K562 (cell line): Measurements from ENCODE around the gene LRRC7. TPM values are rescaled to one million over a fixed set of nuclear protein-coding genes. Genes with fewer than 3 reads are reported as not detected.

Source experiments
- ATAC-seq: fragments of 200-7000 bp; cut with Tn5 transposase; 3 replicates; pipeline ENCODE4 v1.9.1; 2020; ENCODE audit warnings: moderate library complexity
- BruUV-seq: library from RNA; stranded (reverse); fragments of 400-500 nt; replicated peaks from 2 replicates; lab custom pipeline; 2021; lab: Mats Ljungman, UMichigan
- CTCF ChIA-PET: fragments of 300-600 bp; formaldehyde crosslinking; extraction: SDS; loops from one replicate; lab custom pipeline; 2021; ENCODE audit warnings: low intra/inter-chr PET ratio; lab: Yijun Ruan, JAX
- POLR2A ChIA-PET: fragments of 300-600, 350-650 bp; sonication (Branson Sonifier 250); formaldehyde crosslinking; extraction: SDS; loops from one replicate; lab custom pipeline; 2021; ENCODE audit warnings: antibody characterized with exemption, inconsistent platforms; lab: Yijun Ruan, JAX
- DNase-seq, 4 experiments: peaks; one replicate each; pipeline versions ENCODE4 v3.0.0 to v3.0.0-alpha.2; 2011 to 2018; ENCODE audit warnings: low spot score in 3 of 4, mixed read lengths in 3 of 4; ENCODE audit errors: extremely low read depth in 1 of 4
- FAIRE-seq: peaks from 2 replicates; lab custom pipeline; 2011; peaks lifted over from hg19 to GRCh38; lab: Jason Lieb, UNC
- H2AFZ ChIP-seq: 2 replicates; pipeline ENCODE4 v1.6.0; 2011; ENCODE audit warnings: low read depth, low read length, control low read depth, inconsistent platforms
- H3K27ac ChIP-seq: fragments of 200-600 bp; 3 replicates; pipeline ENCODE4 v1.8.0; 2011; ENCODE audit warnings: low read depth, mild to moderate bottlenecking, control low read depth, inconsistent platforms, low read length, moderate library complexity, mixed read lengths; ENCODE audit errors: extremely low read depth
- H3K27me3 ChIP-seq, 2 experiments: fragments of 300-600 bp in 1 of 2; 2 replicates in 1 of 2; 3 replicates in 1 of 2; pipeline versions ENCODE4 v1.6.0 to v1.8.0; 2011; ENCODE audit warnings: inconsistent platforms in 2 of 2, low read length in 2 of 2, mild to moderate bottlenecking in 1 of 2, mixed read lengths in 1 of 2, moderate library complexity in 1 of 2; ENCODE audit not compliant: control insufficient read depth in 2 of 2, insufficient read depth in 2 of 2
- H3K36me3 ChIP-seq: fragments of 300-600 bp; 3 replicates; pipeline ENCODE4 v1.8.0; 2011; ENCODE audit warnings: mild to moderate bottlenecking, low read length, inconsistent platforms; ENCODE audit not compliant: control insufficient read depth, insufficient read depth
- H3K4me1 ChIP-seq, 2 experiments: fragments of 200-600 bp in 1 of 2; replicated peaks in 1 of 2; 2 replicates in 1 of 2; 3 replicates in 1 of 2; pipeline versions ENCODE4 v1.5.1 to v1.8.0; 2011; ENCODE audit warnings: inconsistent platforms in 2 of 2, low read length in 2 of 2, mild to moderate bottlenecking in 1 of 2, mixed read lengths in 1 of 2, moderate library complexity in 1 of 2; ENCODE audit not compliant: control insufficient read depth in 2 of 2, insufficient read depth in 2 of 2
- H3K4me2 ChIP-seq: 2 replicates; pipeline ENCODE4 v1.6.1; 2011; ENCODE audit warnings: low read length, control low read depth, inconsistent platforms, mixed read lengths; ENCODE audit not compliant: insufficient read depth
- H3K4me3 ChIP-seq: fragments of 200-600 bp; sonication (generic), shearing (Covaris generic); 2 replicates; pipeline ENCODE4 v1.5.1; 2016; ENCODE audit warnings: control low read depth, inconsistent platforms
- H3K79me2 ChIP-seq: fragments of 200-600 bp; 3 replicates; pipeline ENCODE4 v1.8.0; 2011; ENCODE audit warnings: low read length, inconsistent platforms; ENCODE audit not compliant: control insufficient read depth, insufficient read depth
- H3K9ac ChIP-seq, 2 experiments: 2 replicates each; pipeline versions ENCODE4 v1.6.0 to v1.6.1; 2011; ENCODE audit warnings: low read depth in 2 of 2, low read length in 2 of 2, control low read depth in 1 of 2, inconsistent platforms in 1 of 2, mild to moderate bottlenecking in 1 of 2, mixed read lengths in 1 of 2; ENCODE audit not compliant: insufficient read depth in 1 of 2
- H3K9me1 ChIP-seq: one replicate; pipeline ENCODE4 v1.6.0; 2011; ENCODE audit warnings: inconsistent platforms, mild to moderate bottlenecking, low read length, moderate library complexity; ENCODE audit not compliant: control insufficient read depth, insufficient read depth
- H3K9me3 ChIP-seq: replicated peaks from 2 replicates; pipeline ENCODE4 v1.5.1; 2011; ENCODE audit warnings: low read depth, low read length, inconsistent platforms; ENCODE audit not compliant: control insufficient read depth, insufficient read depth
- H4K20me1 ChIP-seq: replicated peaks from 2 replicates; pipeline ENCODE4 v1.6.1; 2011; ENCODE audit warnings: low read length, inconsistent platforms, mixed read lengths; ENCODE audit not compliant: control insufficient read depth, insufficient read depth
- CEBPB ChIP-seq: fragments of 450-650 bp; IDR thresholded peaks from 2 replicates; pipeline ENCODE4 v1.6.1; 2016; ENCODE audit warnings: missing genetic modification characterization, missing compliant biosample characterization
- WGBS: fragments of 100-300 bp; shearing (Covaris generic); methylation state at CpG from one replicate; pipeline ENCODE4 v1.1.6; 2016; ENCODE audit warnings: low coverage, mixed read lengths; ENCODE audit not compliant: insufficient coverage; ENCODE audit errors: missing lambda C conversion rate; 5-methylcytosine and 5-hydroxymethylcytosine counted together
- in situ Hi-C: fragments of 300-500 bp; cut with MboI; formaldehyde crosslinking; loops from 4 replicates; pipeline ENCODE4 v1.15.0; 2018; ENCODE audit warnings: inconsistent platforms, mixed read lengths
- intact Hi-C: fragments of 100-400 bp; cut with micrococcal nuclease; formaldehyde crosslinking; loops from 2 replicates; pipeline ENCODE4 v1.14.2; 2022
- polyA plus RNA-seq, 8 experiments: library from polyadenylated mRNA; depleted of rRNA in 4 of 8; stranded (reverse) in 5 of 8; unstranded in 3 of 8; fragments of >200 nt; fragmentation: Nextera tagmentation in 2 of 8; fragmentation: Illumina TruSeq in 1 of 8; extraction: Ambion mirVana in 2 of 8; extraction: Trizol in 1 of 8; gene quantifications; 2 replicates each; pipeline versions ENCODE4 v1.2.1 to v1.2.3, GENCODE V29; 2011 to 2014; ENCODE audit warnings: inconsistent platforms in 1 of 8, missing spikeins in 1 of 8
- total RNA-seq, 7 experiments: library from RNA; depleted of rRNA in 6 of 7; stranded (reverse); fragments of >200 nt in 6 of 7; fragmentation: Illumina TruSeq in 2 of 7; extraction: Trizol in 2 of 7; gene quantifications; 2 replicates each; pipeline versions ENCODE4 v1.2.1 to v1.2.3, GENCODE V29; 2011 to 2021; ENCODE audit warnings: low replicate concordance in 1 of 7
- TF ChIP-seq, protein P1 (sequence below): fragments of 200-600 bp; sonication (generic); IDR thresholded peaks from one replicate; pipeline ENCODE4 v1.6.1; 2012; ENCODE audit warnings: mild to moderate bottlenecking, low read depth, low read length, inconsistent platforms

LRRC7 gene
- total and polyA plus RNA-seq, 9 of the 15 experiments (the other 6 are each of a cell fraction or from before 2014, with no cell fraction given): 0.09 to 0.94 (median 0.49) TPM

DNA sequence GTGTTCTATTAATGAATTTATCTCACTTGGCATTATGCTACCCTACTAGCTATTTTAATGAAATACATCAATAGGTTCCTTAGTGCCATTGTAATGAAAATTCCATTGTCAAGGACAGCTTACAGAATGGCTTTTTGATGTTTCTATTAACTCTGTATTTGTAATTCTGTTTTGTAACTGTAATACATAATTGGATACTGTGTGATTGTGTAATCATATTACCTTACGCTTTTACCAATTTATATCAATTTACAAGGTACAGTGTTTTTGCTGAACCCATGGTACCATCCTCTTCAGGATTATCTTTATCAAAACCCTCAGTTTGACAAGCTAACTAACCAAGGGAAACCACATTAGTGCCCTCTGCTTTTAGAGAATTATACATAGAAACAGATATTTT is 277.9 kb downstream of the LRRC7 start:
- ChIA-PET CTCF (no interaction called here), POLR2A (no interaction called here)
- Histone ChIP-seq H3K9me3 (no peaks in the 10 kb centered on the region), H2AFZ (no peak overlapping the region), H4K20me1 (no peaks in the 10 kb centered on the region), H3K79me2 (no peaks in the 10 kb centered on the region), H3K4me3 (no peak overlapping the region), H3K4me2 (no peak overlapping the region), H3K4me1 (no peaks in the 10 kb centered on the region), H3K36me3 (no peaks in the 10 kb centered on the region), H3K27me3 (no peaks in the 10 kb centered on the region), H3K9ac (no peak overlapping the region), H3K27ac (no peak overlapping the region), H3K9me1 (no peaks in the 10 kb centered on the region)
- no peak for ATAC-seq
- in situ Hi-C loops: no loop called here
- DNase-seq: no peak
- no peak for FAIRE-seq
- BruUV-seq: no TSS peak
- 6% methylated on average over 1 of the region's 1 CpG for WGBS
- intact Hi-C loops: no loop called here
- TF ChIP-seq, protein P1, sequence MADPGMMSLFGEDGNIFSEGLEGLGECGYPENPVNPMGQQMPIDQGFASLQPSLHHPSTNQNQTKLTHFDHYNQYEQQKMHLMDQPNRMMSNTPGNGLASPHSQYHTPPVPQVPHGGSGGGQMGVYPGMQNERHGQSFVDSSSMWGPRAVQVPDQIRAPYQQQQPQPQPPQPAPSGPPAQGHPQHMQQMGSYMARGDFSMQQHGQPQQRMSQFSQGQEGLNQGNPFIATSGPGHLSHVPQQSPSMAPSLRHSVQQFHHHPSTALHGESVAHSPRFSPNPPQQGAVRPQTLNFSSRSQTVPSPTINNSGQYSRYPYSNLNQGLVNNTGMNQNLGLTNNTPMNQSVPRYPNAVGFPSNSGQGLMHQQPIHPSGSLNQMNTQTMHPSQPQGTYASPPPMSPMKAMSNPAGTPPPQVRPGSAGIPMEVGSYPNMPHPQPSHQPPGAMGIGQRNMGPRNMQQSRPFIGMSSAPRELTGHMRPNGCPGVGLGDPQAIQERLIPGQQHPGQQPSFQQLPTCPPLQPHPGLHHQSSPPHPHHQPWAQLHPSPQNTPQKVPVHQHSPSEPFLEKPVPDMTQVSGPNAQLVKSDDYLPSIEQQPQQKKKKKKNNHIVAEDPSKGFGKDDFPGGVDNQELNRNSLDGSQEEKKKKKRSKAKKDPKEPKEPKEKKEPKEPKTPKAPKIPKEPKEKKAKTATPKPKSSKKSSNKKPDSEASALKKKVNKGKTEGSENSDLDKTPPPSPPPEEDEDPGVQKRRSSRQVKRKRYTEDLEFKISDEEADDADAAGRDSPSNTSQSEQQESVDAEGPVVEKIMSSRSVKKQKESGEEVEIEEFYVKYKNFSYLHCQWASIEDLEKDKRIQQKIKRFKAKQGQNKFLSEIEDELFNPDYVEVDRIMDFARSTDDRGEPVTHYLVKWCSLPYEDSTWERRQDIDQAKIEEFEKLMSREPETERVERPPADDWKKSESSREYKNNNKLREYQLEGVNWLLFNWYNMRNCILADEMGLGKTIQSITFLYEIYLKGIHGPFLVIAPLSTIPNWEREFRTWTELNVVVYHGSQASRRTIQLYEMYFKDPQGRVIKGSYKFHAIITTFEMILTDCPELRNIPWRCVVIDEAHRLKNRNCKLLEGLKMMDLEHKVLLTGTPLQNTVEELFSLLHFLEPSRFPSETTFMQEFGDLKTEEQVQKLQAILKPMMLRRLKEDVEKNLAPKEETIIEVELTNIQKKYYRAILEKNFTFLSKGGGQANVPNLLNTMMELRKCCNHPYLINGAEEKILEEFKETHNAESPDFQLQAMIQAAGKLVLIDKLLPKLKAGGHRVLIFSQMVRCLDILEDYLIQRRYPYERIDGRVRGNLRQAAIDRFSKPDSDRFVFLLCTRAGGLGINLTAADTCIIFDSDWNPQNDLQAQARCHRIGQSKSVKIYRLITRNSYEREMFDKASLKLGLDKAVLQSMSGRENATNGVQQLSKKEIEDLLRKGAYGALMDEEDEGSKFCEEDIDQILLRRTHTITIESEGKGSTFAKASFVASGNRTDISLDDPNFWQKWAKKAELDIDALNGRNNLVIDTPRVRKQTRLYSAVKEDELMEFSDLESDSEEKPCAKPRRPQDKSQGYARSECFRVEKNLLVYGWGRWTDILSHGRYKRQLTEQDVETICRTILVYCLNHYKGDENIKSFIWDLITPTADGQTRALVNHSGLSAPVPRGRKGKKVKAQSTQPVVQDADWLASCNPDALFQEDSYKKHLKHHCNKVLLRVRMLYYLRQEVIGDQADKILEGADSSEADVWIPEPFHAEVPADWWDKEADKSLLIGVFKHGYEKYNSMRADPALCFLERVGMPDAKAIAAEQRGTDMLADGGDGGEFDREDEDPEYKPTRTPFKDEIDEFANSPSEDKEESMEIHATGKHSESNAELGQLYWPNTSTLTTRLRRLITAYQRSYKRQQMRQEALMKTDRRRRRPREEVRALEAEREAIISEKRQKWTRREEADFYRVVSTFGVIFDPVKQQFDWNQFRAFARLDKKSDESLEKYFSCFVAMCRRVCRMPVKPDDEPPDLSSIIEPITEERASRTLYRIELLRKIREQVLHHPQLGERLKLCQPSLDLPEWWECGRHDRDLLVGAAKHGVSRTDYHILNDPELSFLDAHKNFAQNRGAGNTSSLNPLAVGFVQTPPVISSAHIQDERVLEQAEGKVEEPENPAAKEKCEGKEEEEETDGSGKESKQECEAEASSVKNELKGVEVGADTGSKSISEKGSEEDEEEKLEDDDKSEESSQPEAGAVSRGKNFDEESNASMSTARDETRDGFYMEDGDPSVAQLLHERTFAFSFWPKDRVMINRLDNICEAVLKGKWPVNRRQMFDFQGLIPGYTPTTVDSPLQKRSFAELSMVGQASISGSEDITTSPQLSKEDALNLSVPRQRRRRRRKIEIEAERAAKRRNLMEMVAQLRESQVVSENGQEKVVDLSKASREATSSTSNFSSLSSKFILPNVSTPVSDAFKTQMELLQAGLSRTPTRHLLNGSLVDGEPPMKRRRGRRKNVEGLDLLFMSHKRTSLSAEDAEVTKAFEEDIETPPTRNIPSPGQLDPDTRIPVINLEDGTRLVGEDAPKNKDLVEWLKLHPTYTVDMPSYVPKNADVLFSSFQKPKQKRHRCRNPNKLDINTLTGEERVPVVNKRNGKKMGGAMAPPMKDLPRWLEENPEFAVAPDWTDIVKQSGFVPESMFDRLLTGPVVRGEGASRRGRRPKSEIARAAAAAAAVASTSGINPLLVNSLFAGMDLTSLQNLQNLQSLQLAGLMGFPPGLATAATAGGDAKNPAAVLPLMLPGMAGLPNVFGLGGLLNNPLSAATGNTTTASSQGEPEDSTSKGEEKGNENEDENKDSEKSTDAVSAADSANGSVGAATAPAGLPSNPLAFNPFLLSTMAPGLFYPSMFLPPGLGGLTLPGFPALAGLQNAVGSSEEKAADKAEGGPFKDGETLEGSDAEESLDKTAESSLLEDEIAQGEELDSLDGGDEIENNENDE: no peak
- TF ChIP-seq CEBPB (tag): peak; percentile 50
- TF ChIP-seq, all 486 proteins: peak for 1
